DMS53 (cell line): Measurements from ENCODE around the gene MAST2.
A peak's percentile ranks its signal among the peaks of the same experiment; 100 is the strongest.

Source experiments
- DNase-seq: peaks from one replicate; lab custom pipeline; 2025; lab: John Stamatoyannopoulos, UW

The MAST2 gene

GRCh38 chr1:45803299-45803780 lies at the start of gene MAST2:
Gene MAST2, plus strand, starts transcription at chr1:45803612. Its CDS starts 284 bp downstream, at chr1:45803896.
- DNase-seq = peak; percentile 98

- DNase-seq = no peak
Observed at GRCh38 chr1:45755697-45756096, 47.7 kb upstream of the MAST2 start.

- no peak for DNase-seq
Observed at GRCh38 chr1:45762291-45762690, 41.1 kb upstream of the MAST2 start.

GRCh38 chr1:45765999-45766792 lies 37.2 kb upstream of the MAST2 start:
- DNase-seq = no peak

GRCh38 chr1:45767035-45767434 lies 36.4 kb upstream of the MAST2 start:
- DNase-seq = no peak

- no peak for DNase-seq
Observed at GRCh38 chr1:45769261-45769932, 34.0 kb upstream of the MAST2 start.

- no peak for DNase-seq
Observed at GRCh38 chr1:45772971-45773370, 30.4 kb upstream of the MAST2 start.

GRCh38 chr1:45775794-45776193 lies 27.6 kb upstream of the MAST2 start:
- no peak for DNase-seq

- DNase-seq = no peak
Observed at GRCh38 chr1:45785583-45785982, 17.8 kb upstream of the MAST2 start.

GRCh38 chr1:45787905-45788304 lies 15.5 kb upstream of the MAST2 start:
- no peak for DNase-seq

- no peak for DNase-seq
Observed at GRCh38 chr1:45789601-45790000, 13.8 kb upstream of the MAST2 start.

- DNase-seq = no peak
Observed at GRCh38 chr1:45792744-45793143, 10.7 kb upstream of the MAST2 start.

GRCh38 chr1:45793942-45794604 lies 9.3 kb upstream of the MAST2 start:
- DNase-seq = no peak

GRCh38 chr1:45796381-45796780 lies 7.0 kb upstream of the MAST2 start:
- no peak for DNase-seq

GRCh38 chr1:45796946-45797345 lies 6.5 kb upstream of the MAST2 start:
- no peak for DNase-seq

GRCh38 chr1:45800899-45801298 lies 2.5 kb upstream of the MAST2 start:
- no peak for DNase-seq

GRCh38 chr1:45802343-45803298 lies 791 bp upstream of the MAST2 start:
- peak; percentile 97 for DNase-seq

- DNase-seq = peak; percentile 45
Observed at GRCh38 chr1:45803781-45804668, 613 bp downstream of the MAST2 start.

GRCh38 chr1:45804669-45804969 lies 1.2 kb downstream of the MAST2 start:
- no peak for DNase-seq

- no peak for DNase-seq
Observed at GRCh38 chr1:45806129-45806528, 2.7 kb downstream of the MAST2 start.

GRCh38 chr1:45809761-45810160 lies 6.3 kb downstream of the MAST2 start:
- DNase-seq = no peak
